Endothelial cell (in vitro differentiated cells): ENCODE results near the gene GPR157. TPM values are rescaled to one million over a fixed set of nuclear protein-coding genes. Genes with fewer than 3 reads are reported as not detected.

Experiments used
- DNase-seq: peaks from one replicate; pipeline ENCODE4 v3.0.0; 2021; ENCODE audit warnings: low spot score
- H3K27ac Mint-ChIP-seq: one replicate; pipeline ENCODE4 v1.8.0; 2021; ENCODE audit warnings: mixed read lengths, inconsistent platforms; ENCODE audit not compliant: unreplicated experiment
- H3K27me3 Mint-ChIP-seq: one replicate; pipeline ENCODE4 v1.8.0; 2021; ENCODE audit warnings: mild to moderate bottlenecking, moderate library complexity, mixed read lengths, inconsistent platforms; ENCODE audit not compliant: unreplicated experiment
- H3K36me3 Mint-ChIP-seq: one replicate; pipeline ENCODE4 v1.8.0; 2021; ENCODE audit warnings: mild to moderate bottlenecking, low read depth, mixed read lengths, inconsistent platforms; ENCODE audit not compliant: unreplicated experiment
- H3K4me1 Mint-ChIP-seq: one replicate; pipeline ENCODE4 v1.8.0; 2021; ENCODE audit warnings: mild to moderate bottlenecking, mixed read lengths, inconsistent platforms; ENCODE audit not compliant: unreplicated experiment
- H3K4me3 Mint-ChIP-seq: one replicate; pipeline ENCODE4 v1.8.0; 2021; ENCODE audit warnings: mild to moderate bottlenecking, mixed read lengths, inconsistent platforms; ENCODE audit not compliant: unreplicated experiment
- H3K9me3 Mint-ChIP-seq: one replicate; pipeline ENCODE4 v1.8.0; 2021; ENCODE audit warnings: mixed read lengths, inconsistent platforms; ENCODE audit not compliant: unreplicated experiment
- CTCF ChIP-seq: fragments of 200-600 bp; sonication (generic); IDR thresholded peaks from one replicate; pipeline ENCODE4 v1.5.0; 2021; ENCODE audit warnings: antibody characterized with exemption; ENCODE audit not compliant: unreplicated experiment
- total RNA-seq: library from RNA; stranded (reverse); fragmentation: NEBNext Ultra II Directional; extraction: Animal tissue kit (Norgen Biotek cat#: 25700); gene quantifications from one replicate; pipeline ENCODE4 v1.2.1, GENCODE V29; 2021; ENCODE audit not compliant: unreplicated experiment

Gene GPR157
- total RNA-seq, 1 donor from 2014 or later, result 2.8 TPM

- Mint-ChIP-seq H3K27ac (no peak overlapping the region), H3K4me1 (peaks cover 14% of the 10 kb centered on the region), H3K9me3 (no peaks in the 10 kb centered on the region), H3K4me3 (no peak overlapping the region), H3K36me3 (peaks cover 7% of the 10 kb centered on the region), H3K27me3 (peaks cover 2% of the 10 kb centered on the region)
- DNase-seq, result no peak
- TF ChIP-seq CTCF, result no peak
These were observed 44.0 kb downstream of the GPR157 start for GRCh38 chr1:9084906-9085305.

- Mint-ChIP-seq H3K9me3 (no peaks in the 10 kb centered on the region), H3K4me1 (peaks cover 14% of the 10 kb centered on the region), H3K27ac (no peak overlapping the region), H3K4me3 (no peak overlapping the region), H3K27me3 (no peaks in the 10 kb centered on the region), H3K36me3 (no peaks in the 10 kb centered on the region)
- DNase-seq, result no peak
- TF ChIP-seq CTCF, result no peak
These were observed 47.4 kb downstream of the GPR157 start for GRCh38 chr1:9081473-9081872.

GRCh38 chr1:9080705-9081291 lies 48.1 kb downstream of the GPR157 start:
- no peak for TF ChIP-seq CTCF
- no peaks in the 10 kb centered on the region for H3K9me3 Mint-ChIP-seq
- H3K4me3 Mint-ChIP-seq, result no peak overlapping the region
- H3K27ac Mint-ChIP-seq, result no peak overlapping the region
- no peaks in the 10 kb centered on the region for H3K27me3 Mint-ChIP-seq
- no peaks in the 10 kb centered on the region for H3K36me3 Mint-ChIP-seq
- DNase-seq, result no peak
- H3K4me1 Mint-ChIP-seq, result peaks cover 14% of the 10 kb centered on the region

GRCh38 chr1:9079988-9080704 lies 48.8 kb downstream of the GPR157 start:
- DNase-seq, result no peak
- Mint-ChIP-seq H3K4me3 (no peak overlapping the region), H3K9me3 (no peaks in the 10 kb centered on the region), H3K27me3 (no peaks in the 10 kb centered on the region), H3K27ac (no peak overlapping the region), H3K4me1 (peaks cover 17% of the 10 kb centered on the region), H3K36me3 (no peaks in the 10 kb centered on the region)
- no peak for TF ChIP-seq CTCF

- DNase-seq, result no peak
- Mint-ChIP-seq H3K27ac (no peak overlapping the region), H3K4me1 (peaks cover 15% of the 10 kb centered on the region), H3K9me3 (no peaks in the 10 kb centered on the region), H3K27me3 (no peaks in the 10 kb centered on the region), H3K36me3 (no peaks in the 10 kb centered on the region), H3K4me3 (no peak overlapping the region)
- TF ChIP-seq CTCF, result no peak
These were observed 50.0 kb downstream of the GPR157 start for GRCh38 chr1:9078752-9079500.
